HCT116 (cell line): ENCODE results near the gene RBP2. TPM values are rescaled to one million over a fixed set of nuclear protein-coding genes. Genes with fewer than 3 reads are reported as not detected.

Source experiments
- ATAC-seq: fragments of 200-7000 bp; cut with Tn5 transposase; 2 replicates; pipeline ENCODE4 v1.9.1; 2020; ENCODE audit warnings: mild to moderate bottlenecking, moderate library complexity
- BruUV-seq: library from RNA; stranded (reverse); fragments of 400-500 nt; replicated peaks from 2 replicates; lab custom pipeline; 2021; lab: Mats Ljungman, UMichigan
- CTCF ChIA-PET: fragments of 300-600 bp; sonication (Branson Sonifier 250); formaldehyde crosslinking; loops from one replicate; lab custom pipeline; 2021; ENCODE audit warnings: antibody characterized with exemption; lab: Charles Lee
- POLR2A ChIA-PET: fragments of 300-600, 350-600 bp; sonication (Branson Sonifier 250); formaldehyde crosslinking; loops from one replicate; lab custom pipeline; 2021; ENCODE audit warnings: antibody characterized with exemption; lab: Charles Lee
- RAD21 ChIA-PET, 2 experiments: fragments of 300-600 bp; sonication (Branson Sonifier 250); formaldehyde crosslinking; loops; one replicate each; lab custom pipeline; 2023; ENCODE audit warnings: low total read pairs in 2 of 2; ENCODE audit not compliant: uncharacterized antibody in 2 of 2, unreplicated experiment in 2 of 2, low non-redundant PET in 1 of 2; lab: Charles Lee
- DNase-seq: peaks from one replicate; pipeline ENCODE4 v3.0.0-alpha.2; 2010; ENCODE audit warnings: low read depth, low spot score
- H2AFZ ChIP-seq: fragments of 200-600 bp; shearing (Covaris generic), sonication (generic); 2 replicates; pipeline ENCODE4 v1.6.1; 2017; ENCODE audit warnings: low read depth, mixed run types, mixed read lengths, antibody characterized with exemption, low read length; ENCODE audit not compliant: poor library complexity, severe bottlenecking
- H3K27ac ChIP-seq: 2 replicates; pipeline ENCODE4 v1.5.1; 2012; ENCODE audit warnings: low read depth, low read length
- H3K27me3 ChIP-seq: fragments of 200-600 bp; sonication (generic); 2 replicates; pipeline ENCODE4 v1.6.1; 2016; ENCODE audit warnings: mixed run types, low read length, mixed read lengths; ENCODE audit not compliant: insufficient read depth
- H3K36me3 ChIP-seq, 2 experiments: fragments of 200-500 bp in 1 of 2; fragments of 200-600 bp in 1 of 2; sonication (Bioruptor generic) in 1 of 2; sonication (generic) in 1 of 2; 2 replicates each; pipeline versions ENCODE4 v1.5.1 to v1.6.1; 2014 to 2016; ENCODE audit warnings: low read length in 2 of 2, inconsistent platforms in 1 of 2, mixed read lengths in 1 of 2, mixed run types in 1 of 2; ENCODE audit not compliant: insufficient read depth in 2 of 2, control insufficient read depth in 1 of 2
- H3K4me1 ChIP-seq, 2 experiments: fragments of 200-600 bp in 1 of 2; sonication (generic) in 1 of 2; 2 replicates each; pipeline versions ENCODE4 v1.5.1 to v1.6.1; 2012 to 2017; ENCODE audit warnings: low read length in 2 of 2, inconsistent platforms in 1 of 2, mild to moderate bottlenecking in 1 of 2, mixed read lengths in 1 of 2, mixed run types in 1 of 2, moderate library complexity in 1 of 2; ENCODE audit not compliant: insufficient read depth in 2 of 2, control insufficient read depth in 1 of 2
- H3K4me2 ChIP-seq: fragments of 200-600 bp; sonication (generic); 2 replicates; pipeline ENCODE4 v1.6.1; 2017; ENCODE audit warnings: mixed run types, low read length, mixed read lengths
- H3K4me3 ChIP-seq, 2 experiments: fragments of 200-600 bp in 1 of 2; sonication (generic) in 1 of 2; replicated peaks in 1 of 2; 2 replicates each; pipeline ENCODE4 v1.5.1; 2011 to 2016; ENCODE audit warnings: low read length in 2 of 2, control low read depth in 1 of 2, low read depth in 1 of 2, mild to moderate bottlenecking in 1 of 2, mixed read lengths in 1 of 2, mixed run types in 1 of 2
- H3K79me2 ChIP-seq: fragments of 200-600 bp; sonication (generic); 2 replicates; pipeline ENCODE4 v1.6.1; 2017; ENCODE audit warnings: mild to moderate bottlenecking, mixed run types, low read length, moderate library complexity, mixed read lengths; ENCODE audit not compliant: insufficient read depth
- H3K9ac ChIP-seq: fragments of 200-600 bp; sonication (generic); 2 replicates; pipeline ENCODE4 v1.6.1; 2016; ENCODE audit warnings: low read length, mixed read lengths
- H3K9me2 ChIP-seq: fragments of 200-600 bp; sonication (generic), shearing (Covaris generic); 2 replicates; pipeline ENCODE4 v1.6.1; 2017; ENCODE audit warnings: mixed run types, mild to moderate bottlenecking, moderate library complexity; ENCODE audit not compliant: insufficient read depth
- H3K9me3 ChIP-seq, 2 experiments: fragments of 200-500 bp in 1 of 2; fragments of 200-600 bp in 1 of 2; sonication (Bioruptor generic) in 1 of 2; sonication (generic) in 1 of 2; 2 replicates each; pipeline ENCODE4 v1.6.1; 2014 to 2017; ENCODE audit warnings: low read length in 2 of 2, mixed read lengths in 2 of 2, inconsistent platforms in 1 of 2, low read depth in 1 of 2, mild to moderate bottlenecking in 1 of 2, mixed run types in 1 of 2, moderate library complexity in 1 of 2; ENCODE audit not compliant: control insufficient read depth in 1 of 2, insufficient read depth in 1 of 2
- H4K20me1 ChIP-seq: fragments of 200-600 bp; sonication (generic), shearing (Covaris generic); 2 replicates; pipeline ENCODE4 v1.6.1; 2017; ENCODE audit warnings: mixed run types, mild to moderate bottlenecking, moderate library complexity; ENCODE audit not compliant: insufficient read depth
- ATF3 ChIP-seq: IDR thresholded peaks from 2 replicates; pipeline ENCODE4 v1.6.1; 2012
- CBX3 ChIP-seq: IDR thresholded peaks from 2 replicates; pipeline ENCODE4 v1.6.1; 2012; ENCODE audit warnings: low read depth
- EGR1 ChIP-seq: IDR thresholded peaks from 2 replicates; pipeline ENCODE4 v1.6.1; 2012; ENCODE audit warnings: low read depth
- ELF1 ChIP-seq: IDR thresholded peaks from 2 replicates; pipeline ENCODE4 v1.6.1; 2012; ENCODE audit warnings: low read depth, borderline replicate concordance
- FOSL1 ChIP-seq: IDR thresholded peaks from 2 replicates; pipeline ENCODE4 v1.6.1; 2012; ENCODE audit warnings: low read depth
- JUND ChIP-seq: IDR thresholded peaks from 2 replicates; pipeline ENCODE4 v1.6.1; 2012
- POLR2A ChIP-seq: IDR thresholded peaks from 2 replicates; pipeline ENCODE4 v1.7.0; 2011; ENCODE audit warnings: borderline replicate concordance; ENCODE audit not compliant: insufficient read depth, insufficient read length; ENCODE audit errors: extremely low read depth
- RAD21 ChIP-seq: IDR thresholded peaks from 2 replicates; pipeline ENCODE4 v1.6.1; 2012; ENCODE audit warnings: low read depth, mild to moderate bottlenecking
- SP1 ChIP-seq: IDR thresholded peaks from 2 replicates; pipeline ENCODE4 v1.6.1; 2012; ENCODE audit warnings: low read depth
- TCF7L2 ChIP-seq: IDR thresholded peaks from 2 replicates; pipeline ENCODE4 v1.7.0; 2011; ENCODE audit warnings: borderline replicate concordance, inconsistent platforms; ENCODE audit not compliant: insufficient read depth, insufficient read length; ENCODE audit errors: extremely low read depth
- ZBTB33 ChIP-seq: IDR thresholded peaks from 2 replicates; pipeline ENCODE4 v1.6.1; 2011; ENCODE audit warnings: mild to moderate bottlenecking, low read length, moderate library complexity; ENCODE audit not compliant: insufficient replicate concordance; ENCODE audit errors: extremely low read depth
- ZFX ChIP-seq: fragments of 450-650 bp; IDR thresholded peaks from 2 replicates; pipeline ENCODE4 v1.6.1; 2017
- ZNF274 ChIP-seq: fragments of 200-500 bp; sonication (Bioruptor generic); IDR thresholded peaks from 2 replicates; pipeline ENCODE4 v1.6.1; 2014; ENCODE audit warnings: mild to moderate bottlenecking, low read depth, low read length, inconsistent platforms
- intact Hi-C: fragments of 100-400 bp; cut with micrococcal nuclease; formaldehyde crosslinking; loops from 2 replicates; pipeline ENCODE4 v1.10.0; 2022
- total RNA-seq: library from RNA; stranded (reverse); gene quantifications from one replicate; pipeline ENCODE4 v1.2.1, GENCODE V29; 2021; ENCODE audit not compliant: unreplicated experiment
- TF ChIP-seq, protein P1 (sequence below): IDR thresholded peaks from 2 replicates; pipeline ENCODE4 v1.6.1; 2012
- TF ChIP-seq, protein P2 (sequence below), 3 experiments: fragments of 200-600 bp in 1 of 3; sonication (generic) in 1 of 3; IDR thresholded peaks in 2 of 3; conservative IDR thresholded peaks in 1 of 3; 2 replicates each; pipeline ENCODE4 v1.5.1; 2012 to 2017; ENCODE audit warnings: low read depth in 2 of 3, low read length in 2 of 3, antibody characterized with exemption in 1 of 3, borderline replicate concordance in 1 of 3, control low read depth in 1 of 3, mild to moderate bottlenecking in 1 of 3, mixed read lengths in 1 of 3, mixed run types in 1 of 3, moderate library complexity in 1 of 3; ENCODE audit not compliant: insufficient read depth in 1 of 3

Gene RBP2
- total RNA-seq, 1 experiment from 2014 or later: not detected

- no peak for ATAC-seq
- no peaks in the 10 kb centered on the region for H3K27me3 ChIP-seq
- no TSS peak for BruUV-seq
- CTCF ChIA-PET: no interaction called here
- H3K27ac ChIP-seq: no peak overlapping the region
- TF ChIP-seq CBX3 (no peak), JUND (no peak), TCF7L2 (no peak)
- intact Hi-C loops: no loop called here
- no peak overlapping the region for H2AFZ ChIP-seq
- no peak overlapping the region for H3K4me2 ChIP-seq
- no peak for DNase-seq
- no peaks in the 10 kb centered on the region for H3K79me2 ChIP-seq
- RAD21 ChIA-PET: interaction anchor here in 1 of 2 experiments (0.5 kb wide), 1 partner anchor 96 kb away, joined by 4 read pairs; no protein-coding TSS in a partner anchor
- peaks cover 0 to 19% of the 10 kb centered on the region in 2 experiments; a peak in 3 of 4 replicates for H3K4me1 ChIP-seq
- POLR2A ChIA-PET: interaction anchor here (1.1 kb wide), 1 partner anchor 9 kb away, joined by 3 read pairs; no protein-coding TSS in a partner anchor
- no peaks in the 10 kb centered on the region for H3K36me3 ChIP-seq
- no peaks in the 10 kb centered on the region for H3K9me2 ChIP-seq
- H3K4me3 ChIP-seq: no peak overlapping the region
- H4K20me1 ChIP-seq: no peaks in the 10 kb centered on the region
- no peaks in the 10 kb centered on the region for H3K9me3 ChIP-seq
- no peak overlapping the region for H3K9ac ChIP-seq
These were observed 47.4 kb upstream of the RBP2 start for GRCh38 chr3:139523718-139524117.

DNA sequence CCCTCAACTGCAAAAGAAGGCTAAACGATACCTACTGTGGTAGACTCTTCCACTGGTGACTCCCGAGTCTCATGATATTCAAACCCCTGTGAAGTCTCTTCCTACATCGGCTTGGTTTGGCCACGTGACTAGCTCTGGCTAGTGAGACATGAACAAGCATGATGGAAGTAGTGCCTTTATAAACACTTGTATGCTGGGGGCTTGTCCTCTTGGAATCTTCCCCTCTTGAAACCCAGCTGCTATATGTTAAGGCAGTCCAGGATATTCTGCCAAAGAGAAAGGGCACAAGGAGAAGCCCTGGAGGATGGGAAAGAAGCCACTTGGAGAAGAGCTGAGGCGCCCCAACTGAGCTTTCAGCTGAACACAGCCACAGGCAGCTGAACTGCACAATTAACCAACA, 46.9 kb upstream of the RBP2 start:
- H3K9me2 ChIP-seq: no peaks in the 10 kb centered on the region
- no peak for DNase-seq
- POLR2A ChIA-PET: interaction anchor here (1.1 kb wide), 1 partner anchor 9 kb away, joined by 3 read pairs; no protein-coding TSS in a partner anchor
- H3K36me3 ChIP-seq: 0 out of 4 replicates have a peak, but pooled peaks cover 0 to under 1% of the 10 kb centered on the region in 2 experiments
- H2AFZ ChIP-seq: no peak overlapping the region
- no peak overlapping the region for H3K27ac ChIP-seq
- TF ChIP-seq JUND: no peak
- no peak for TF ChIP-seq ZFX
- no peak for TF ChIP-seq SP1
- TF ChIP-seq, protein P1, sequence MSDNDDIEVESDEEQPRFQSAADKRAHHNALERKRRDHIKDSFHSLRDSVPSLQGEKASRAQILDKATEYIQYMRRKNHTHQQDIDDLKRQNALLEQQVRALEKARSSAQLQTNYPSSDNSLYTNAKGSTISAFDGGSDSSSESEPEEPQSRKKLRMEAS: no peak
- TF ChIP-seq CBX3: no peak
- TF ChIP-seq POLR2A: no peak
- TF ChIP-seq ZNF274: no peak
- TF ChIP-seq ATF3: no peak
- no peak for TF ChIP-seq RAD21
- TF ChIP-seq FOSL1: no peak
- no peak for TF ChIP-seq ZBTB33
- TF ChIP-seq EGR1: no peak
- TF ChIP-seq, protein P2, sequence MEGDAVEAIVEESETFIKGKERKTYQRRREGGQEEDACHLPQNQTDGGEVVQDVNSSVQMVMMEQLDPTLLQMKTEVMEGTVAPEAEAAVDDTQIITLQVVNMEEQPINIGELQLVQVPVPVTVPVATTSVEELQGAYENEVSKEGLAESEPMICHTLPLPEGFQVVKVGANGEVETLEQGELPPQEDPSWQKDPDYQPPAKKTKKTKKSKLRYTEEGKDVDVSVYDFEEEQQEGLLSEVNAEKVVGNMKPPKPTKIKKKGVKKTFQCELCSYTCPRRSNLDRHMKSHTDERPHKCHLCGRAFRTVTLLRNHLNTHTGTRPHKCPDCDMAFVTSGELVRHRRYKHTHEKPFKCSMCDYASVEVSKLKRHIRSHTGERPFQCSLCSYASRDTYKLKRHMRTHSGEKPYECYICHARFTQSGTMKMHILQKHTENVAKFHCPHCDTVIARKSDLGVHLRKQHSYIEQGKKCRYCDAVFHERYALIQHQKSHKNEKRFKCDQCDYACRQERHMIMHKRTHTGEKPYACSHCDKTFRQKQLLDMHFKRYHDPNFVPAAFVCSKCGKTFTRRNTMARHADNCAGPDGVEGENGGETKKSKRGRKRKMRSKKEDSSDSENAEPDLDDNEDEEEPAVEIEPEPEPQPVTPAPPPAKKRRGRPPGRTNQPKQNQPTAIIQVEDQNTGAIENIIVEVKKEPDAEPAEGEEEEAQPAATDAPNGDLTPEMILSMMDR (IDR thresholded peaks at IDR 0.05 in 2 of 3, conservative IDR thresholded peaks at IDR 0.05 in 1 of 3; ENCODE audit: borderline replicate concordance in 1 of 3, insufficient read depth in 1 of 3, low read depth in 2 of 3, low read length in 2 of 3): no peak
- no peak for TF ChIP-seq ELF1
- CTCF ChIA-PET: no interaction called here
- H3K4me1 ChIP-seq: peaks cover 0 to 19% of the 10 kb centered on the region in 2 experiments; a peak in 3 of 4 replicates
- BruUV-seq: no TSS peak
- RAD21 ChIA-PET: no interaction called here
- intact Hi-C loops: no loop called here
- no peak overlapping the region for H3K9ac ChIP-seq
- no peaks in the 10 kb centered on the region for H3K9me3 ChIP-seq
- H3K27me3 ChIP-seq: no peaks in the 10 kb centered on the region
- no peaks in the 10 kb centered on the region for H4K20me1 ChIP-seq
- no peak overlapping the region for H3K4me3 ChIP-seq
- no peak for ATAC-seq
- no peaks in the 10 kb centered on the region for H3K79me2 ChIP-seq
- H3K4me2 ChIP-seq: no peak overlapping the region
